WTC11 (cell line): Measurements from ENCODE around the gene LRRTM3. TPM values are rescaled to one million over a fixed set of nuclear protein-coding genes. Genes with fewer than 3 reads are reported as not detected.

Source experiments
- ATAC-seq: fragments of 200-7000 bp; cut with Tn5 transposase; 2 replicates; pipeline ENCODE4 v1.10.0; 2021; ENCODE audit warnings: mild to moderate bottlenecking, moderate library complexity
- CTCF ChIA-PET: fragments of 300-600 bp; sonication (Branson Sonifier 250); formaldehyde crosslinking; loops from one replicate; lab custom pipeline; 2021; ENCODE audit warnings: antibody characterized with exemption; lab: Charles Lee
- POLR2A ChIA-PET: fragments of 350-600 bp; sonication (Branson Sonifier 250); formaldehyde crosslinking; loops from one replicate; lab custom pipeline; 2021; ENCODE audit warnings: antibody characterized with exemption; lab: Charles Lee
- DNase-seq: peaks from one replicate; pipeline ENCODE4 v3.0.0; 2021; ENCODE audit warnings: low spot score
- H3K27ac Mint-ChIP-seq: 2 replicates; pipeline ENCODE4 v1.8.0; 2021; ENCODE audit warnings: mixed read lengths
- H3K27me3 Mint-ChIP-seq: 2 replicates; pipeline ENCODE4 v1.8.0; 2021; ENCODE audit warnings: low read depth, mild to moderate bottlenecking, moderate library complexity, mixed read lengths
- H3K36me3 Mint-ChIP-seq: 2 replicates; pipeline ENCODE4 v1.8.0; 2021; ENCODE audit warnings: mixed read lengths
- H3K4me1 Mint-ChIP-seq: 2 replicates; pipeline ENCODE4 v1.8.0; 2022; ENCODE audit warnings: mixed read lengths
- H3K4me3 Mint-ChIP-seq: 2 replicates; pipeline ENCODE4 v1.8.0; 2021; ENCODE audit warnings: mild to moderate bottlenecking, moderate library complexity, mixed read lengths
- H3K9me3 Mint-ChIP-seq: 2 replicates; pipeline ENCODE4 v1.8.0; 2021; ENCODE audit warnings: mixed read lengths
- FOXJ3 ChIP-seq: sonication (generic); formaldehyde crosslinking; IDR thresholded peaks from 2 replicates; pipeline ENCODE4 v1.9.0; 2021; ENCODE audit warnings: missing genetic modification reagents, mild to moderate bottlenecking, borderline replicate concordance
- GTF2I ChIP-seq: fragments of 250-450 bp; sonication (Bioruptor Pico); conservative IDR thresholded peaks from 2 replicates; pipeline ENCODE4 v1.4.0; 2021; ENCODE audit warnings: mild to moderate bottlenecking
- JAZF1 ChIP-seq: fragments of 250-450 bp; sonication (Bioruptor Pico); IDR thresholded peaks from 2 replicates; pipeline ENCODE4 v1.9.0; 2021; ENCODE audit warnings: moderate library complexity, mild to moderate bottlenecking, inconsistent platforms
- NFYB ChIP-seq: sonication (generic); formaldehyde crosslinking; conservative IDR thresholded peaks from 2 replicates; pipeline ENCODE4 v1.8.0; 2022; ENCODE audit warnings: low read depth, missing genetic modification reagents
- PRRX2 ChIP-seq: fragments of 250-450 bp; sonication (Bioruptor Pico); IDR thresholded peaks from 2 replicates; pipeline ENCODE4 v1.8.0; 2021; ENCODE audit warnings: mild to moderate bottlenecking
- SP1 ChIP-seq: sonication (generic); formaldehyde crosslinking; conservative IDR thresholded peaks from 2 replicates; pipeline ENCODE4 v1.8.1; 2022; ENCODE audit warnings: missing genetic modification reagents
- TP53 ChIP-seq: sonication (generic); formaldehyde crosslinking; IDR thresholded peaks from 2 replicates; pipeline ENCODE4 v1.8.1; 2023; ENCODE audit warnings: mild to moderate bottlenecking, missing genetic modification reagents
- ZBTB21 ChIP-seq: sonication (generic); formaldehyde crosslinking; IDR thresholded peaks from 2 replicates; pipeline ENCODE4 v1.8.1; 2023; ENCODE audit warnings: mild to moderate bottlenecking, missing genetic modification reagents, borderline replicate concordance
- ZNF121 ChIP-seq: sonication (generic); formaldehyde crosslinking; IDR thresholded peaks from 2 replicates; pipeline ENCODE4 v1.8.0; 2023; ENCODE audit warnings: missing genetic modification reagents
- total RNA-seq: library from RNA; stranded (reverse); gene quantifications from 3 replicates; pipeline ENCODE4 v1.2.3, GENCODE V29; 2021
- TF ChIP-seq, protein P1 (sequence below): sonication (generic); formaldehyde crosslinking; IDR thresholded peaks from 2 replicates; pipeline ENCODE4 v1.8.0; 2022; ENCODE audit warnings: mild to moderate bottlenecking, missing genetic modification reagents
- TF ChIP-seq, protein P2 (sequence below): sonication (generic); formaldehyde crosslinking; IDR thresholded peaks from 2 replicates; pipeline ENCODE4 v1.8.1; 2022; ENCODE audit warnings: mild to moderate bottlenecking, moderate library complexity, missing genetic modification reagents
- TF ChIP-seq, protein P3 (sequence below): fragments of 250-450 bp; sonication (Bioruptor Pico); IDR thresholded peaks from 2 replicates; pipeline ENCODE4 v1.9.0; 2021; ENCODE audit warnings: mild to moderate bottlenecking
- TF ChIP-seq, protein P4 (sequence below): sonication (generic); formaldehyde crosslinking; IDR thresholded peaks from 2 replicates; pipeline ENCODE4 v1.8.0; 2023; ENCODE audit warnings: mild to moderate bottlenecking, missing genetic modification reagents
- TF ChIP-seq, protein P5 (sequence below): sonication (generic); formaldehyde crosslinking; IDR thresholded peaks from 2 replicates; pipeline ENCODE4 v1.8.1; 2023; ENCODE audit warnings: mild to moderate bottlenecking, missing genetic modification reagents
- TF ChIP-seq, protein P6 (sequence below): fragments of 250-450 bp; sonication (Bioruptor Pico); IDR thresholded peaks from 2 replicates; pipeline ENCODE4 v1.9.0; 2021; ENCODE audit warnings: mild to moderate bottlenecking
- TF ChIP-seq, protein P7 (sequence below): sonication (generic); formaldehyde crosslinking; IDR thresholded peaks from 2 replicates; pipeline ENCODE4 v1.8.0; 2023; ENCODE audit warnings: missing genetic modification reagents
- TF ChIP-seq, protein P8 (sequence below): sonication (generic); formaldehyde crosslinking; IDR thresholded peaks from 2 replicates; pipeline ENCODE4 v1.8.0; 2022; ENCODE audit warnings: mild to moderate bottlenecking, missing genetic modification reagents
- TF ChIP-seq, protein P9 (sequence below): sonication (generic); formaldehyde crosslinking; IDR thresholded peaks from 2 replicates; pipeline ENCODE4 v1.8.1; 2023; ENCODE audit warnings: mild to moderate bottlenecking, missing genetic modification reagents, borderline replicate concordance

Gene LRRTM3
- total RNA-seq, 1 experiment from 2014 or later = 0.52 TPM

DNA sequence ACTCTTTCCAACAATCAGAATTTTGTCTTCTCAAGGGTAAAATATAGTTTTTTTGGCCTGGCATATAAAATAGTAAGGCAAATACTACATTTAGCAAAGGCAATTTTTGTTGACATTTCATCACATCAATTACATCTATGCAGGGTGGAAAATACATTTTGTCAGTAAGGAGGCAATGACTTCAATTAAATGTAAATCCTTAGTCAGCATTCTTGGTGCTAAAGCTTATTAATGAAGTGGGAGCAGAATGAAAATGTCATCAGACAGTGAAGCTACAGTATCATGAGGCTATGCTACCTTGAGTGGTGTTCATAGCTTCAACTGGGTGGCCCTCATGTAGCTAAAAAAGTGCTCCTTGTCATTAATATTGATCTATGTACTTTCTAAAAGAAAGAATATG, 8.9 kb downstream of the LRRTM3 start:
- Mint-ChIP-seq H3K27me3 (peaks cover under 1% of the 10 kb centered on the region; the same call in 1 of the 2 replicates), H3K27ac (no peak overlapping the region), H3K9me3 (no peaks in the 10 kb centered on the region), H3K4me3 (no peak overlapping the region), H3K36me3 (no peaks in the 10 kb centered on the region), H3K4me1 (peaks cover 13% of the 10 kb centered on the region)
- no peak for ATAC-seq
- ChIA-PET POLR2A (no interaction called here), CTCF (interaction anchor here (0.8 to 1.0 kb wide), 2 partner anchors 372 to 586 kb away, joined by 3 read pairs; no protein-coding TSS in a partner anchor)
- TF ChIP-seq ZNF121 (CRISPR knock-in tag) = no peak
- DNase-seq = no peak

DNA sequence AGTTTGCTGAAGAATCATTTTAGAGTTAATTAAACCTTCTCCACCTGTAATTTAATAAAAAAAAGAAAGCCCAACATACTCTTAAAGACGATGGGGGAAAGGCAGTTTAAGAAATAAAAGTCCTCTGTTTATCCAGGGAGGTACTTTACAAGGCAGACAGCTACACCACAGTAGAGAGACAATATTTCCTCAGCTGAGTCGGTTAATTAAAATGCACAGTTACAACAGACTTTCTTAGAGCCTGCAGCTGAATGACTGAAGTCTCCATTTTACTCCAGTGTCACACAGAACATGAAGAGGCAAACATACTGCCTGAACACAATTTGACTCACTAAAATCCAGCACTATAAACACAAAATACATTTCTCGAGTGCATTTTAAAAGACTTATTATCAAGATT, 15.1 kb downstream of the LRRTM3 start:
- H3K36me3 Mint-ChIP-seq = no peaks in the 10 kb centered on the region
- H3K4me1 Mint-ChIP-seq = no peaks in the 10 kb centered on the region
- no peak overlapping the region for H3K27ac Mint-ChIP-seq
- DNase-seq (no peak), ATAC-seq (no peak)
- no peak overlapping the region for H3K4me3 Mint-ChIP-seq
- POLR2A ChIA-PET = no interaction called here
- H3K27me3 Mint-ChIP-seq = no peaks in the 10 kb centered on the region
- H3K9me3 Mint-ChIP-seq = no peaks in the 10 kb centered on the region
- CTCF ChIA-PET = interaction anchor here (1.5 to 1.6 kb wide), 2 partner anchors 10 to 580 kb away, joined by 3 to 5 read pairs; no protein-coding TSS in a partner anchor
- TF ChIP-seq GTF2I (CRISPR knock-in tag) (no peak), SP1 (CRISPR knock-in tag) (no peak), TP53 (CRISPR knock-in tag) (no peak), FOXJ3 (CRISPR knock-in tag) (no peak), ZBTB21 (CRISPR knock-in tag) (no peak), PRRX2 (no peak), NFYB (CRISPR knock-in tag) (no peak), JAZF1 (CRISPR knock-in tag) (no peak)
- TF ChIP-seq, protein P1, sequence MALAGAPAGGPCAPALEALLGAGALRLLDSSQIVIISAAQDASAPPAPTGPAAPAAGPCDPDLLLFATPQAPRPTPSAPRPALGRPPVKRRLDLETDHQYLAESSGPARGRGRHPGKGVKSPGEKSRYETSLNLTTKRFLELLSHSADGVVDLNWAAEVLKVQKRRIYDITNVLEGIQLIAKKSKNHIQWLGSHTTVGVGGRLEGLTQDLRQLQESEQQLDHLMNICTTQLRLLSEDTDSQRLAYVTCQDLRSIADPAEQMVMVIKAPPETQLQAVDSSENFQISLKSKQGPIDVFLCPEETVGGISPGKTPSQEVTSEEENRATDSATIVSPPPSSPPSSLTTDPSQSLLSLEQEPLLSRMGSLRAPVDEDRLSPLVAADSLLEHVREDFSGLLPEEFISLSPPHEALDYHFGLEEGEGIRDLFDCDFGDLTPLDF = no peak
- TF ChIP-seq, protein P2, sequence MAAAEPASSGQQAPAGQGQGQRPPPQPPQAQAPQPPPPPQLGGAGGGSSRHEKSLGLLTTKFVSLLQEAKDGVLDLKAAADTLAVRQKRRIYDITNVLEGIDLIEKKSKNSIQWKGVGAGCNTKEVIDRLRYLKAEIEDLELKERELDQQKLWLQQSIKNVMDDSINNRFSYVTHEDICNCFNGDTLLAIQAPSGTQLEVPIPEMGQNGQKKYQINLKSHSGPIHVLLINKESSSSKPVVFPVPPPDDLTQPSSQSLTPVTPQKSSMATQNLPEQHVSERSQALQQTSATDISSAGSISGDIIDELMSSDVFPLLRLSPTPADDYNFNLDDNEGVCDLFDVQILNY = no peak
- TF ChIP-seq, protein P3, sequence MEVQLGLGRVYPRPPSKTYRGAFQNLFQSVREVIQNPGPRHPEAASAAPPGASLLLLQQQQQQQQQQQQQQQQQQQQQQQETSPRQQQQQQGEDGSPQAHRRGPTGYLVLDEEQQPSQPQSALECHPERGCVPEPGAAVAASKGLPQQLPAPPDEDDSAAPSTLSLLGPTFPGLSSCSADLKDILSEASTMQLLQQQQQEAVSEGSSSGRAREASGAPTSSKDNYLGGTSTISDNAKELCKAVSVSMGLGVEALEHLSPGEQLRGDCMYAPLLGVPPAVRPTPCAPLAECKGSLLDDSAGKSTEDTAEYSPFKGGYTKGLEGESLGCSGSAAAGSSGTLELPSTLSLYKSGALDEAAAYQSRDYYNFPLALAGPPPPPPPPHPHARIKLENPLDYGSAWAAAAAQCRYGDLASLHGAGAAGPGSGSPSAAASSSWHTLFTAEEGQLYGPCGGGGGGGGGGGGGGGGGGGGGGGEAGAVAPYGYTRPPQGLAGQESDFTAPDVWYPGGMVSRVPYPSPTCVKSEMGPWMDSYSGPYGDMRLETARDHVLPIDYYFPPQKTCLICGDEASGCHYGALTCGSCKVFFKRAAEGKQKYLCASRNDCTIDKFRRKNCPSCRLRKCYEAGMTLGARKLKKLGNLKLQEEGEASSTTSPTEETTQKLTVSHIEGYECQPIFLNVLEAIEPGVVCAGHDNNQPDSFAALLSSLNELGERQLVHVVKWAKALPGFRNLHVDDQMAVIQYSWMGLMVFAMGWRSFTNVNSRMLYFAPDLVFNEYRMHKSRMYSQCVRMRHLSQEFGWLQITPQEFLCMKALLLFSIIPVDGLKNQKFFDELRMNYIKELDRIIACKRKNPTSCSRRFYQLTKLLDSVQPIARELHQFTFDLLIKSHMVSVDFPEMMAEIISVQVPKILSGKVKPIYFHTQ (CRISPR knock-in tag) = no peak
- TF ChIP-seq, protein P4, sequence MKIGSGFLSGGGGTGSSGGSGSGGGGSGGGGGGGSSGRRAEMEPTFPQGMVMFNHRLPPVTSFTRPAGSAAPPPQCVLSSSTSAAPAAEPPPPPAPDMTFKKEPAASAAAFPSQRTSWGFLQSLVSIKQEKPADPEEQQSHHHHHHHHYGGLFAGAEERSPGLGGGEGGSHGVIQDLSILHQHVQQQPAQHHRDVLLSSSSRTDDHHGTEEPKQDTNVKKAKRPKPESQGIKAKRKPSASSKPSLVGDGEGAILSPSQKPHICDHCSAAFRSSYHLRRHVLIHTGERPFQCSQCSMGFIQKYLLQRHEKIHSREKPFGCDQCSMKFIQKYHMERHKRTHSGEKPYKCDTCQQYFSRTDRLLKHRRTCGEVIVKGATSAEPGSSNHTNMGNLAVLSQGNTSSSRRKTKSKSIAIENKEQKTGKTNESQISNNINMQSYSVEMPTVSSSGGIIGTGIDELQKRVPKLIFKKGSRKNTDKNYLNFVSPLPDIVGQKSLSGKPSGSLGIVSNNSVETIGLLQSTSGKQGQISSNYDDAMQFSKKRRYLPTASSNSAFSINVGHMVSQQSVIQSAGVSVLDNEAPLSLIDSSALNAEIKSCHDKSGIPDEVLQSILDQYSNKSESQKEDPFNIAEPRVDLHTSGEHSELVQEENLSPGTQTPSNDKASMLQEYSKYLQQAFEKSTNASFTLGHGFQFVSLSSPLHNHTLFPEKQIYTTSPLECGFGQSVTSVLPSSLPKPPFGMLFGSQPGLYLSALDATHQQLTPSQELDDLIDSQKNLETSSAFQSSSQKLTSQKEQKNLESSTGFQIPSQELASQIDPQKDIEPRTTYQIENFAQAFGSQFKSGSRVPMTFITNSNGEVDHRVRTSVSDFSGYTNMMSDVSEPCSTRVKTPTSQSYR (CRISPR knock-in tag) = no peak
- TF ChIP-seq, protein P5, sequence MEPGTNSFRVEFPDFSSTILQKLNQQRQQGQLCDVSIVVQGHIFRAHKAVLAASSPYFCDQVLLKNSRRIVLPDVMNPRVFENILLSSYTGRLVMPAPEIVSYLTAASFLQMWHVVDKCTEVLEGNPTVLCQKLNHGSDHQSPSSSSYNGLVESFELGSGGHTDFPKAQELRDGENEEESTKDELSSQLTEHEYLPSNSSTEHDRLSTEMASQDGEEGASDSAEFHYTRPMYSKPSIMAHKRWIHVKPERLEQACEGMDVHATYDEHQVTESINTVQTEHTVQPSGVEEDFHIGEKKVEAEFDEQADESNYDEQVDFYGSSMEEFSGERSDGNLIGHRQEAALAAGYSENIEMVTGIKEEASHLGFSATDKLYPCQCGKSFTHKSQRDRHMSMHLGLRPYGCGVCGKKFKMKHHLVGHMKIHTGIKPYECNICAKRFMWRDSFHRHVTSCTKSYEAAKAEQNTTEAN = no peak
- TF ChIP-seq, protein P6, sequence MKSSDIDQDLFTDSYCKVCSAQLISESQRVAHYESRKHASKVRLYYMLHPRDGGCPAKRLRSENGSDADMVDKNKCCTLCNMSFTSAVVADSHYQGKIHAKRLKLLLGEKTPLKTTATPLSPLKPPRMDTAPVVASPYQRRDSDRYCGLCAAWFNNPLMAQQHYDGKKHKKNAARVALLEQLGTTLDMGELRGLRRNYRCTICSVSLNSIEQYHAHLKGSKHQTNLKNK (CRISPR knock-in tag) = no peak
- TF ChIP-seq, protein P7, sequence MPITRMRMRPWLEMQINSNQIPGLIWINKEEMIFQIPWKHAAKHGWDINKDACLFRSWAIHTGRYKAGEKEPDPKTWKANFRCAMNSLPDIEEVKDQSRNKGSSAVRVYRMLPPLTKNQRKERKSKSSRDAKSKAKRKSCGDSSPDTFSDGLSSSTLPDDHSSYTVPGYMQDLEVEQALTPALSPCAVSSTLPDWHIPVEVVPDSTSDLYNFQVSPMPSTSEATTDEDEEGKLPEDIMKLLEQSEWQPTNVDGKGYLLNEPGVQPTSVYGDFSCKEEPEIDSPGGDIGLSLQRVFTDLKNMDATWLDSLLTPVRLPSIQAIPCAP (CRISPR knock-in tag) = no peak
- TF ChIP-seq, protein P8, sequence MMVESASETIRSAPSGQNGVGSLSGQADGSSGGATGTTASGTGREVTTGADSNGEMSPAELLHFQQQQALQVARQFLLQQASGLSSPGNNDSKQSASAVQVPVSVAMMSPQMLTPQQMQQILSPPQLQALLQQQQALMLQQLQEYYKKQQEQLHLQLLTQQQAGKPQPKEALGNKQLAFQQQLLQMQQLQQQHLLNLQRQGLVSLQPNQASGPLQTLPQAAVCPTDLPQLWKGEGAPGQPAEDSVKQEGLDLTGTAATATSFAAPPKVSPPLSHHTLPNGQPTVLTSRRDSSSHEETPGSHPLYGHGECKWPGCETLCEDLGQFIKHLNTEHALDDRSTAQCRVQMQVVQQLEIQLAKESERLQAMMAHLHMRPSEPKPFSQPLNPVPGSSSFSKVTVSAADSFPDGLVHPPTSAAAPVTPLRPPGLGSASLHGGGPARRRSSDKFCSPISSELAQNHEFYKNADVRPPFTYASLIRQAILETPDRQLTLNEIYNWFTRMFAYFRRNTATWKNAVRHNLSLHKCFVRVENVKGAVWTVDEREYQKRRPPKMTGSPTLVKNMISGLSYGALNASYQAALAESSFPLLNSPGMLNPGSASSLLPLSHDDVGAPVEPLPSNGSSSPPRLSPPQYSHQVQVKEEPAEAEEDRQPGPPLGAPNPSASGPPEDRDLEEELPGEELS (CRISPR knock-in tag) = no peak
- TF ChIP-seq, protein P9, sequence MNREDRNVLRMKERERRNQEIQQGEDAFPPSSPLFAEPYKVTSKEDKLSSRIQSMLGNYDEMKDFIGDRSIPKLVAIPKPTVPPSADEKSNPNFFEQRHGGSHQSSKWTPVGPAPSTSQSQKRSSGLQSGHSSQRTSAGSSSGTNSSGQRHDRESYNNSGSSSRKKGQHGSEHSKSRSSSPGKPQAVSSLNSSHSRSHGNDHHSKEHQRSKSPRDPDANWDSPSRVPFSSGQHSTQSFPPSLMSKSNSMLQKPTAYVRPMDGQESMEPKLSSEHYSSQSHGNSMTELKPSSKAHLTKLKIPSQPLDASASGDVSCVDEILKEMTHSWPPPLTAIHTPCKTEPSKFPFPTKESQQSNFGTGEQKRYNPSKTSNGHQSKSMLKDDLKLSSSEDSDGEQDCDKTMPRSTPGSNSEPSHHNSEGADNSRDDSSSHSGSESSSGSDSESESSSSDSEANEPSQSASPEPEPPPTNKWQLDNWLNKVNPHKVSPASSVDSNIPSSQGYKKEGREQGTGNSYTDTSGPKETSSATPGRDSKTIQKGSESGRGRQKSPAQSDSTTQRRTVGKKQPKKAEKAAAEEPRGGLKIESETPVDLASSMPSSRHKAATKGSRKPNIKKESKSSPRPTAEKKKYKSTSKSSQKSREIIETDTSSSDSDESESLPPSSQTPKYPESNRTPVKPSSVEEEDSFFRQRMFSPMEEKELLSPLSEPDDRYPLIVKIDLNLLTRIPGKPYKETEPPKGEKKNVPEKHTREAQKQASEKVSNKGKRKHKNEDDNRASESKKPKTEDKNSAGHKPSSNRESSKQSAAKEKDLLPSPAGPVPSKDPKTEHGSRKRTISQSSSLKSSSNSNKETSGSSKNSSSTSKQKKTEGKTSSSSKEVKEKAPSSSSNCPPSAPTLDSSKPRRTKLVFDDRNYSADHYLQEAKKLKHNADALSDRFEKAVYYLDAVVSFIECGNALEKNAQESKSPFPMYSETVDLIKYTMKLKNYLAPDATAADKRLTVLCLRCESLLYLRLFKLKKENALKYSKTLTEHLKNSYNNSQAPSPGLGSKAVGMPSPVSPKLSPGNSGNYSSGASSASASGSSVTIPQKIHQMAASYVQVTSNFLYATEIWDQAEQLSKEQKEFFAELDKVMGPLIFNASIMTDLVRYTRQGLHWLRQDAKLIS (CRISPR knock-in tag) = no peak
